ENCODE data around the gene KATNBL1. TPM values are rescaled to one million over a fixed set of nuclear protein-coding genes. Genes with fewer than 3 reads are reported as not detected.

The KATNBL1 gene
- total RNA-seq, 1 experiment from 2014 or later, result 46.8 TPM

GRCh38 chr15:34111488-34111887 is 98.4 kb downstream of the KATNBL1 start:
- H3K9me3 Mint-ChIP-seq, result no peaks in the 10 kb centered on the region
- H3K9ac ChIP-seq (ENCODE audit: extremely low read depth, insufficient read length, low read length), result no peak overlapping the region
- no peak overlapping the region for H2BK5ac ChIP-seq (ENCODE audit: insufficient read length, low read length)
- no peak overlapping the region for H4K91ac ChIP-seq (ENCODE audit: insufficient read length, low read depth, low read length)
- TF ChIP-seq CTCF (conservative IDR thresholded peaks at IDR 0.05), result no peak
- H3K23me2 ChIP-seq (ENCODE audit: insufficient read length, low read depth, low read length, poor library complexity, severe bottlenecking), result no peaks in the 10 kb centered on the region
- H2BK12ac ChIP-seq (ENCODE audit: insufficient read length, low read depth, low read length), result no peak overlapping the region
- no peak overlapping the region for H3K14ac ChIP-seq (ENCODE audit: insufficient read depth, low read length)
- no peak overlapping the region for H3K4me2 ChIP-seq (ENCODE audit: insufficient read depth, insufficient read length, low read length)
- H3K27me3 ChIP-seq (ENCODE audit: insufficient read depth, low read length), result no peaks in the 10 kb centered on the region
- H4K5ac ChIP-seq (ENCODE audit: insufficient read length, low read depth, low read length), result no peak overlapping the region
- no peak for DNase-seq
- no peak overlapping the region for H2AK5ac ChIP-seq (ENCODE audit: insufficient read length, low read length)
- H3T11ph ChIP-seq (ENCODE audit: low read length), result no peak overlapping the region
- H2BK20ac ChIP-seq (ENCODE audit: low read depth, low read length, poor library complexity, severe bottlenecking), result no peak overlapping the region
- H3K4me1 ChIP-seq (ENCODE audit: insufficient read depth, low read length), result no peaks in the 10 kb centered on the region
- no peaks in the 10 kb centered on the region; the same call in 1 of the 2 replicates for H3K27me3 Mint-ChIP-seq (ENCODE audit: low read depth)
- no peaks in the 10 kb centered on the region for H3K79me2 ChIP-seq (ENCODE audit: insufficient read depth, low read length)
- H3K4me1 Mint-ChIP-seq, result peaks cover 6 to 8% of the 10 kb centered on the region in 2 experiments
- no peaks in the 10 kb centered on the region for H3K9me3 ChIP-seq (ENCODE audit: control insufficient read depth, low read depth, low read length)
- no peak overlapping the region for H3K4ac ChIP-seq (ENCODE audit: low read depth, low read length)
- no peak overlapping the region for H3K23ac ChIP-seq (ENCODE audit: insufficient read length, low read depth, low read length)
- no peak overlapping the region for H3K27ac Mint-ChIP-seq
- no peak overlapping the region for H3K4me3 Mint-ChIP-seq
- no peak overlapping the region for H3K27ac ChIP-seq (ENCODE audit: insufficient read length, low read depth, low read length)
- no peak overlapping the region for H2BK120ac ChIP-seq (ENCODE audit: low read depth, low read length, poor library complexity, severe bottlenecking)
- H3K18ac ChIP-seq (ENCODE audit: insufficient read length, low read depth, low read length), result no peak overlapping the region
- no peak overlapping the region for H3K56ac ChIP-seq (ENCODE audit: insufficient read length, low read depth, low read length)
- no CpG with 5 or more reads among the region's 6 CpGs for WGBS (ENCODE audit: extremely low coverage, insufficient read length, low lambda C conversion rate)
- H3K79me1 ChIP-seq (ENCODE audit: insufficient read depth, low read depth, low read length, poor library complexity, severe bottlenecking), result no peaks in the 10 kb centered on the region
- no peak overlapping the region for H2AFZ ChIP-seq (ENCODE audit: low read length)
- no peaks in the 10 kb centered on the region for H4K20me1 ChIP-seq (ENCODE audit: control insufficient read depth, insufficient read depth, insufficient read length)
- no peaks in the 10 kb centered on the region for H3K36me3 Mint-ChIP-seq (ENCODE audit: insufficient read depth in 1 of 3, low read depth in 3 of 3)
- no peak overlapping the region for H4K8ac ChIP-seq (replicated peaks; ENCODE audit: insufficient read length, low read depth, low read length)
- H2BK15ac ChIP-seq (ENCODE audit: low read depth, low read length), result no peak overlapping the region

Data from H9 (cell line).